GM12891 (cell line): ENCODE measurements around the gene LHFPL6.

Source experiments
- DNase-seq: peaks from one replicate; pipeline ENCODE4 v3.0.0; 2011; ENCODE audit warnings: low spot score; ENCODE audit not compliant: insufficient read length
- FAIRE-seq: peaks from 2 replicates; lab custom pipeline; 2011; peaks lifted over from hg19 to GRCh38; lab: Jason Lieb, UNC
- PAX5 ChIP-seq: IDR thresholded peaks from 2 replicates; pipeline ENCODE4 v1.6.1; 2011; ENCODE audit warnings: low read length, moderate library complexity, mild to moderate bottlenecking; ENCODE audit not compliant: insufficient read depth, severe bottlenecking
- POLR2A ChIP-seq: IDR thresholded peaks from 2 replicates; pipeline ENCODE4 v1.6.1; 2011; ENCODE audit warnings: low read depth, low read length, control low read depth
- POLR2AphosphoS5 ChIP-seq: IDR thresholded peaks from 2 replicates; pipeline ENCODE4 v1.6.1; 2011; ENCODE audit warnings: low read depth, low read length, control low read depth
- POU2F2 ChIP-seq: IDR thresholded peaks from 2 replicates; pipeline ENCODE4 v1.6.1; 2011; ENCODE audit warnings: low read depth, mild to moderate bottlenecking, control low read depth, low read length, moderate library complexity
- SPI1 ChIP-seq: IDR thresholded peaks from 2 replicates; pipeline ENCODE4 v1.6.1; 2011; ENCODE audit warnings: low read depth, low read length, control low read depth
- TAF1 ChIP-seq: IDR thresholded peaks from 2 replicates; pipeline ENCODE4 v1.6.1; 2011; ENCODE audit warnings: low read depth, low read length, control low read depth

Gene LHFPL6

DNA sequence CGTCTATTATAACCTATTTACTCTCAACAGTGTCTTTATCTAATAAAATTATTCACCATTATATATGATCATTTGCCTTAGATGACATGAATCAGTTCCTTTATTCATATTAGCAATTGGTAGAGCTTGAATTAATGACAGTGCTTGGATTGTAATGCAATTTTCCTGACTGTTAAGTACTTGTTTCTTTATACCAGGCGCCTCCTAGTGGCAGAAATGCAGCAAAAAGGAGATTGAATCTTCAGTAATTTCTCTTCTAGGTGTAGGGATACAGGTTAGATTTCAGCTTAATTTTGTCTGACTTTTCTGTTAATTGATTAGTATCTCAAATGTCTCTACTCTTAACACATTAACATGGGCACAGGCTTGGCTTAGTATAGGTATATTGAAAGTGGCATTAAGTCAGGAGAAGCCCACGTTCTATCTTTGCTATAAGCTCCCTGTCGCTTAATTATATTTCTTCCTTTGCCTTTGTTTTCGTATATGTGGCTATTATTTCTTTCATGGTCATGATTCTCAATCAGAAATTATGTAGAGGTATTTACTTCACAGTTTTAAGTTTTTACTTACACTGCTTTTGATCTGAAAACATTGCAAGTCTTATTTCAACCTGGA is 9.1 kb upstream of the LHFPL6 start:
- FAIRE-seq (no peak), DNase-seq (no peak)
- TF ChIP-seq TAF1 (no peak), POLR2A (no peak), SPI1 (no peak), POLR2AphosphoS5 (no peak), POU2F2 (no peak), PAX5 (no peak)

DNA sequence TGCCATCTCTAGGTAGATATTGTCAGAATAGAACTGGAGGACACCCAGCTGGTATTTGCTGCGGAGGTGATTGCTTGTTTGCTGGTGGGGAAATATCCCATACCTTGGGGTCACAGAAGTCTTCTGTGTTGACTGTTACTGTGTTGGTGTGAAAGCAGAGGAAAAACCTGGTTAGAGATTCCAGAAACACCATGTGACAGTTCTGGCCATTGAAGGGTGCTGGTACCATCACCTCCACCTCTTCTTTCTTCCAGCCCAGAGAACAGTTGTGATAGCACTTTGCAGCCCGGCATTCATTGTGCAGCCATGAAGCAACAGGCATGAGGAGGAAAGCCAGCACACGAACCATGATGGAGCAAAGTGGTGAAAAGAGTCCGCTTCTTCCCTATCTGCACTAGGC is 4.9 kb upstream of the LHFPL6 start:
- FAIRE-seq (no peak), DNase-seq (no peak)
- TF ChIP-seq TAF1, result no peak
- no peak for TF ChIP-seq POU2F2
- no peak for TF ChIP-seq PAX5
- no peak for TF ChIP-seq POLR2AphosphoS5
- no peak for TF ChIP-seq POLR2A
- TF ChIP-seq SPI1, result no peak

DNA sequence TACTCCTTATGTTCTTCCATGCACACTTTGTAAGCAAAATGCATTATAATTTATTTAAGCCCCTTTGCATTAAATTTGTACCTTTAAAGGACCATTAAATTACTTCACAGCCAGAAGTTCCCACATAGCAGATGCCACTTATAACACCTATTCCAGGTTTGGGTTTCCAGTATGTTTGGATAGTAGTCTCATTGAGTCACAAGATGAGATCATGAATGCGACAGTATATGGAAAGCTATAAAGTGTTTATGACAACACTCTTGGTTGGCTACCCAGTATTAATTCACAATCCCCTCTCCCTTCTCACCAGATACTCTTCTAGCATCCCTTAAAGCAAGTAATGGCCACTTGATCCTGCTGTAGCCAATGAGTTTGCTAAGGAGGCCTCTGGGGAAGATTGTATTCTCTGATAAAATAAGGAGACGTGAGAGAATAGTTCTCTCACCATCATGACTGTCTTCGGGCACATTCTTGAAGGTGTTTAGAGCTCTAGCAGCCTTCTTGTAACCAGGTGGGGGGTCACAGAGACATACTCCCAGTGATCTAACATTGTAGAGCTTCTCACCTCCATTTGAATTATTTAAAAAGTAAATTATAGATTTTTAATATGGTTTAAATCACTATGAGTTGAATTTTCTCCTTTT is 2.8 kb upstream of the LHFPL6 start:
- TF ChIP-seq SPI1 (no peak), TAF1 (no peak), PAX5 (no peak), POLR2A (no peak), POLR2AphosphoS5 (no peak), POU2F2 (no peak)
- no peak for DNase-seq
- no peak for FAIRE-seq

DNA sequence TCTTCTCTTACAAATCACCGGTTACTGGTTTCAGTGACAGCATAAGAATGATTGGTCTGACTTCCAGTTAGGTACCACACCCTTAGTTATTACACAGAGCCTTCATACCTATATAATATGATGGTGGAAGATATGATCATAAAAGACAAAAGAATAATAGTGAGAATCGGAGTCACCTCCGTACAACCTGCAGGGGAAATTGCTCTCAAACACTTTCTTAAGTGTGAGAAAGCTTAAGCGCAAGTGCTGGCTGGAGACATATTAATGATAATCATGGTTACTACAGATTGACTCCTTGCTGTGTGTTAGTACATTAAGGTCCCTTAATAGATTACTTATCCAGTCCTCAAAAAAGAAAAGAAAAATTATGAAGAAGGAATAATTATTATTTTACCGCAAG is 1.8 kb upstream of the LHFPL6 start:
- no peak for DNase-seq
- TF ChIP-seq SPI1 (no peak), POLR2A (no peak), POU2F2 (no peak), TAF1 (no peak), POLR2AphosphoS5 (no peak), PAX5 (no peak)
- FAIRE-seq, result no peak

DNA sequence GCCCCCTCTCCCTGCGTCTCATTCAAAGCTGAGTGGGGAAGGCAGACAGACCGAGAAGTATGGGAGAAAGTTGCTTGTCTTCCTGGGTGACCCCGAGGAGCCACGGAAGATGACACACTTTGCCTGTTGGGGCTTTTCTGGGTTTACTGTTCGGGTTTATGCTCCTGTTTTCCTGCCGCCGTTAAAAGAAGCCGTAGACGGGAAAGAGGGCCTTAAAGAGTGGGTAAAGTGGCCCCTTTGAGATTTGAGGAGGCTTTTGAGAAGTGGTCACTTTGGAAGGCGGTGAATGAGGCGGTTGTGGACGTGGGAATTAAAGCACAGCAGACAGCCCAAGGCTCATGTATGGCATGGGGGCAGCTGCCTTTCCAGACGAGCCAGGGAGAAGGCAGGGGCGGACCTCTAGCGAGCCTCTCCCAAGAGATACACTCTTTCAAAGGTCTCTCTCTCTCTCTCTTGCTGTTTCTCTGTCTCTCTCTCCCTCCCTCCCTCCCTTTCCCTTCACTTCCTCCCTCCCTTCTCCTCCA is 493 bp upstream of the LHFPL6 start:
- DNase-seq, result no peak
- TF ChIP-seq POLR2AphosphoS5 (no peak), PAX5 (no peak), TAF1 (no peak), POLR2A (no peak), POU2F2 (no peak), SPI1 (no peak)
- no peak for FAIRE-seq

DNA sequence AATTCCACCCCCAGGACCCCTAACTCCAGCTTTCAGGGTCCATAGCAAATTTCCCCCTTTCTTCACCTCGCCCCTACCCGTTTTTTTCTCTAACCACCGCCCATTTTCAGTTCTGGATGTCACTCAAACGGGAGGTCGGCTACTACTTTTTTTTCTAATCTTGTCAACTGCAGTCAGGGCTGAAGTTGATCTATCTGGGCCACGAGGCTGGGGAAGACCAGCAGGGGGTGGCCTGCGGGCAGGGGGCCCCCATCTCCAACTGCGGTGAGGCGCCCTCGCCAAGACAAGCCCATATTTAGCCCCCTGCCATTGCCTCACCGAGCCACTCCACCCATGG is 748 bp downstream of the LHFPL6 start:
- FAIRE-seq (no peak), DNase-seq (no peak)
- TF ChIP-seq PAX5, result no peak
- TF ChIP-seq POU2F2, result no peak
- no peak for TF ChIP-seq TAF1
- TF ChIP-seq SPI1, result no peak
- TF ChIP-seq POLR2A, result no peak

DNA sequence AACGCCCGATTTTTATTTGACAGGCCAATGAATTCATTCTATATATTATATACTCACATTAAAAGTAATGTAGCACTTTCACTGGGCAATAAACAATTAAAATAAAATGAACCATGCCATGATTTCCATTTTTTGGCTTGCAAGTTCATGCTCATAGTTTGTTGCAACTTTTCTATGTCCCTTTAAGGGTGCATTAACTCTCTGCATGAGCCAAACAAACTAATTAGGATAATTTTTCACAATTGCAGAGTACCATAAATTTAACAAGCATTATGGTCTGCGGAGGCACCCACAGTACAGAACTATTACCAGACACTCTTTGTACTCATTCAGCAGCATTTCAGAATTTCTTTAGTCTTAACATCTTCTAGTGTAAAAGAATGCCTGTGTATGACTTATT is 1.4 kb downstream of the LHFPL6 start:
- FAIRE-seq, result no peak
- TF ChIP-seq POLR2A (no peak), POLR2AphosphoS5 (no peak), SPI1 (no peak), TAF1 (no peak), PAX5 (no peak), POU2F2 (no peak)
- DNase-seq, result no peak

DNA sequence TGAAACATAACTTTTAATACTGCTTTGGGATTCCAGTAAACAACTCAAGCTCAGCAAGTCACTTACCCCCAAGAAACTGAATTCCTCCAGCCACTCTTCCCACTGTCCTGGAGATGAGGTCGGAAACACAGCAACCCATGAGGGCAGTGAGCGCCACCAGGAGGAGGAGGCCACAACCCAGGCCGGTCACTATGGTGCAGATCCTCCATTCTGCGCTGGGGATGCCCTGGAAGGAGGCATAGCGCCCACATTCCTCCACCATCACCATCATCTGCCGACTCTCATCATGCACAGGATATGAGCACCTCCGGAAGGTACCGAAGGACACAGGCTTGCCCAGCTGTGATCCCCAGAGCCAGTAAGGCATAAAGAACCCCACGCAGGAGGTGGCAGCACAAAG is 2.2 kb downstream of the LHFPL6 start:
- TF ChIP-seq PAX5 (no peak), POU2F2 (no peak), TAF1 (no peak), SPI1 (no peak), POLR2A (no peak), POLR2AphosphoS5 (no peak)
- no peak for FAIRE-seq

DNA sequence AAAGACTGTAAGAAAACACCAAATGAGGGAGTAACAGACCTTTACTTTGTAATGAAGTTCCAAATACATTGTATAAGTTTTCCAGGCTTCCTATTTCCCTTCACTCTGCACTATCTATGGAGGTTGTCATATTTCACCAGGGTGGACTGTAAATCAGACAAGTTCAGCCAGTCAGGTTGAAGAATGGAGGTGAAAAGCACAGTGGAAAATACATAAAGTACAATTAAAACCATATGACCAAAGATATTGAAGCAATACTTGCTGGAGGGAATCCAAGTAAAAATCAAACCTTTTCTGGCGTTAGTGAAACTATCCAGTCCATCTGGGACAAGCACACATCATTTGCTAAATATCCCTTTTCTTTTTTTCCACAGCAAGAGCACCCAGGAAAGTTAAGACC is 3.2 kb downstream of the LHFPL6 start:
- FAIRE-seq, result no peak
- no peak for DNase-seq
- TF ChIP-seq PAX5 (no peak), POLR2A (no peak), POLR2AphosphoS5 (no peak), TAF1 (no peak), POU2F2 (no peak), SPI1 (no peak)

More for the DNA sequence above, 2.2 kb downstream of the LHFPL6 start:
- no peak for DNase-seq

DNA sequence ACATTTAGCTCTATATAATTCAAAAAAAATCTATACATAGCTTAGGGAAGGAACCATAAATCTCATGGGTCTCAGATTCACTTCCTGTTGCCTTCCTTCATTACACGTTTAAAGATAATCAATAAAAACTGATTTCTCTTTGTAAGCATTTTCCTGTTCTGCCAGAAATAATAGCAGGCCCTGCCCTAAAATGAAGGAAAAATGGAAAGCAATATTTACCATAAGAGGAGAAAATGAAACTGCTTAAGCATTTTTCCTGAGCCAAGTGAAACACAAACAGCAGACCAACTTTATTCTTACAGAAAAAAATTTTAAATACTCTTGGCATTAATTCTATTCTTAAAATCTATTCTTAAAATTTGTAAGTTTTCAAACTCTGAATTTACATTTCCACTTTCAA is 4.0 kb downstream of the LHFPL6 start:
- no peak for FAIRE-seq
- TF ChIP-seq POLR2AphosphoS5 (no peak), TAF1 (no peak), PAX5 (no peak), SPI1 (no peak), POU2F2 (no peak), POLR2A (no peak)
- DNase-seq, result no peak

DNA sequence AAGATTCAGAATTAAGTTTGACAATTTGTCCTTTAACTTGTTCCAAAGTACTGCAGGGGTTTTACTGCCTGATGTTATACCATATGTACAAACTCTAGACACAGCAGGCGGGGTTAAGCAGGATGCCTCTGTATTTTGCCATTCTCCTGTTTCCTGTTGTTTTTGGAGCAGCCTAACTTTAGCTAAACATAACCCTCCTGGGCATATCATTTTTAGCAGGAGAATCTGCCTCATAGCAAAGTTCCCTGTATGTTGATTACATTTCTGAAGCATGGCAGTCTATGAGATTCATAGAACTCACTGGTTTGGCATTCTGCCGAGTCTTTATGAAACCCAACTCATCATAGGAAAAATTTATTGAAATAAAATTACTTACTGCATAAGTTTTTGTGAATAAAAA is 5.2 kb downstream of the LHFPL6 start:
- FAIRE-seq (no peak), DNase-seq (no peak)
- TF ChIP-seq PAX5, result no peak
- TF ChIP-seq TAF1, result no peak
- TF ChIP-seq POU2F2, result no peak
- TF ChIP-seq POLR2A, result no peak
- TF ChIP-seq SPI1, result no peak
- no peak for TF ChIP-seq POLR2AphosphoS5
